Measurements from ENCODE around the gene NPBWR2.

The NPBWR2 gene

GRCh38 chr20:64055396-64055892 is 51.9 kb downstream of the NPBWR2 start:
- DNase-seq = no peak

GRCh38 chr20:64053841-64054661 is 53.3 kb downstream of the NPBWR2 start:
- peak; percentile 33 for DNase-seq
